ENCODE measurements around the gene P2RX3. TPM values are rescaled to one million over a fixed set of nuclear protein-coding genes. Genes with fewer than 3 reads are reported as not detected.
"Not testable (repeated sequence)": the region's sequence is repeated elsewhere in the genome, so short reads cannot be mapped to it uniquely, and the experiment has no call there.

The P2RX3 gene
- total RNA-seq, 1 donor from 2014 or later = not detected

DNA sequence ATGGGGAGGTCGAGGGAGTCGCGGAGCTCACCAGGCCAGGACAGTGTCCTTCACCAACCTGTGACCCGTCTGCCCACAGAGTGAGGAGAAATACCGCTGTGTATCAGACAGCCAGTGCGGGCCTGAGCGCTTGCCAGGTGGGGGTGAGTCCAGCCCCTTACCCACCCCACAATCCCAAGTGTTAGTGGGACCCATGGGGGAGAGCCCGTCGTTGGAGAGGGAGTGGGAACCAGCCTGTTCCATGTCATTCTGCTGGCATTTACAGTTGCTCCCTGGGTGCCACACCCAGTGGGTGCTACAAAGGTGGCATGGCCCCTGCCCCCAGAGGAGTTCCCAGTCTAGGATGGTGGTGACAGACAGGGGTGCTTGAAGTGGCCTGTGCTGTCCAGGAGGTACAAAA, 9.2 kb downstream of the P2RX3 start:
- intact Hi-C loops (cut with micrococcal nuclease) = loop anchor here (5.0 kb wide), 1 partner anchor 1440 kb away; no protein-coding TSS in a partner anchor

DNA sequence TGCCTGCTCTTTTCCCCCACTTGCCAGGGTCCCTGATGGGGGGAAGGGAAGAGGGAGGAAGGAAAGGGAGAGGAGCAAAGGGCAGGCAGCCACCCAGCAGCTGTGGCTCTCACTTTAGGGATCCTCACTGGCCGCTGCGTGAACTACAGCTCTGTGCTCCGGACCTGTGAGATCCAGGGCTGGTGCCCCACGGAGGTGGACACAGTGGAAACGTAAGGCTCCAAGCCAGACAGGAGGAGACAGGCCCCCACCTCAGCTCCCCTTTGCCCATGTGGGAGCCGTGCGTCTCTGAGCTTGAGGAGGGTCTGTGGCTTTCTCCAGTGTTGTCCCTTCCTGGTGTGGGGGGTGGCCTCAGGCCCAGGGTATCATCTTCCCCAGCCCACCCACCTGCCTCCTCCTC, 9.9 kb downstream of the P2RX3 start:
- intact Hi-C loops (cut with micrococcal nuclease) = loop anchor here (5.0 kb wide), 1 partner anchor 1439 kb away; no protein-coding TSS in a partner anchor

DNA sequence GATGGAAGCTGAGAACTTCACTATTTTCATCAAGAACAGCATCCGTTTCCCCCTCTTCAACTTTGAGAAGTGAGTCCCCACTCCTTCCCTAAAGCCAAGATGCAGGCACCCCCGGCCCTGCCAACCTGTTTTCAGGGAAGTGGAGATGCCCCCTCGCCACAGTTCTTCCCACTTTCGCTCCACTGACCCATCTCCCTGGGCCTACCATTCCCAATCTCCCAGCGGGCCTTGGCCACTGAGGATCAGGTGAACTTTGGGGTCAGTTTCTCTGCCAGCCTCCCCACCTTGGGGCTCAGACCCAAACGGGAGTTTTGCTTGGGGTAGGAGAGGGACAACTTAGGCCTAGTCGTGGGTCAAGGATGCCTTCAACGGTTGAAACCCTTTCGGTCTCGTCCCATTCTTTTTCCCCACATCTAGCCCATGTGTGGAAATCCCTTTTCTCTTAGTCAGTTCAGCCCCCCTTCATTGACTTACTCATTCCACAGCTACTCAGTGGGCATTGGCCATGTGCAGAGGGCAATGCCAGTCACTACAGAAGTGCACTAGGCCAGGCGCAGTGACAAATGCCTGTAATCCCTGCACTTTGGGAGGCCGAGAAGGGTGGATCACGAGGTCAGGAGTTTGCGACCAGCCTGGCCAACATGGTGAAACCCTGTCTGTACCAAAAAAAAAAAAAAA, 10.6 kb downstream of the P2RX3 start:
- intact Hi-C loops (cut with micrococcal nuclease) = loop anchor here (5.0 kb wide), 1 partner anchor 1439 kb away; no protein-coding TSS in a partner anchor

DNA sequence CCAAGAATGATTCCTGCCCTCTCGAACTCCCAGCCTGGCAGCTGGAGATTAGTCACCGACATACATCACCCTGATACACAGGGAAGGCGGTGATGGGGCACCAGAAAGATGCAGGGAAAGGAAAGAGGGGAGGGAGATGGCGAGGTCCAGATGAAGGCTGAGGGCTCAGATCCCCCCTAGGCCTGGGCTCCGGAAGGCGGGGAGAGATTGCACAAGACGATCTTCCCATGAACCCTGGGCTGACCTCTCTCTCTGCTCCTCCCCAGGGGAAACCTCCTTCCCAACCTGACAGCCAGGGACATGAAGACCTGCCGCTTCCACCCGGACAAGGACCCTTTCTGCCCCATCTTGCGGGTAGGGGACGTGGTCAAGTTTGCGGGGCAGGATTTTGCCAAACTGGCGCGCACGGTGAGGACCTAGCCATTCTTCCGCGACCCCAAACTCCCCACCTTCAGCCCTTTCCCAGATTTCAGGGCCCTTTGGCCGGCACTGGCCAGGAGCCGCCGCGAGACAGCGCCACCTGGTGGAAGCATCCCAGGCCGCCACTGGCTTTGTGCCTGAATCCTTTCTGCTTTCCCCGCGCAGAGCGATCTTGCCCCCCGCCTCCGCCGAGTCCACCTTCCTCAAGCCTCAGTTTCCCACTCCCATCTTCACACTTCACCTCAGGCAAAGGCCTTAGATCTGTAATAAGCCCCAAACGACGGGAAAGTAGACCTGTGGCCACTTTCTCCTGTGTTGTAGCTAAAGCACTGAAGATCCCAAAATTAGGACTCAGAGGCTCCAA, 11.5 kb downstream of the P2RX3 start:
- intact Hi-C loops (cut with micrococcal nuclease) = loop anchor here (5.0 kb wide), 2 partner anchors 507 to 1438 kb away; no protein-coding TSS in a partner anchor

DNA sequence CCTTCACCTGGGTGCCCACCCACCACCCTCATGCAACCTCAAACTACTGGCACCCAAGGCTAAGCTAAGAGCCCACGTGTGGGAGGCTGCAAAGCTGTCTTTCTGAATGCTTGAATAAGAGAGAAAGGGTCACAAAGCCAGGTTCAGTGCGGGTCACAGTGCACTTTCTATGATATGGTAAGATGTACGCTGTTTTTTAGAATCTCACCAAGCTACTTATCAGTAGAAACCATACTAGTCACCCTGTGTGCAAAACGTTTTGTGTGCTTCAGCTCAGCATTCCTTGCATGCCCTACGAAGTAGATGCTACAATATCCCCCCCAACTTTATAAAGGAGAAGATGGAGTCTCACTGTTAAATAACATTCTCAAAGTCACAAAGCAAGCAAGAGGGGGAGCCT, 14.9 kb downstream of the P2RX3 start:
- intact Hi-C loops (cut with micrococcal nuclease) = loop anchor here (5.0 kb wide), 1 partner anchor 511 kb away; no protein-coding TSS in a partner anchor

DNA sequence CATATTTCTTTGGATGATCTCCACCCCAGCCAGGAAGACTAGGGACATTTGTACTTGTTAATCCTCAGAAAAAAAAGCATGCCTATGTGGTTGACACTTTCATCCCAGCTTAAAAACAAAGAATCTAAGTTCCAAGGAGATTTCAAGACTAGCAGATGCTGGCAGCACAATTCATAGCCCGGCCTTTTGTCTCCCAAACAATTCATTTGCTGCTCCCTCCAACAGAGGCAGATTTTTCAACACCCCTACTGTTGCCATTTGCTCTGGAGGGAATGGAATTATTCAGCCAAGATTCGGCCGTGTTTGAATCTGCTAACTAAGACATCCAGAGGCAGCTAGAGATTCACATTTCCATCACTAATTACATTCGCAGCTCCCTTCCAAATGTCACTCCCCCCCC, 15.3 kb downstream of the P2RX3 start:
- intact Hi-C loops (cut with micrococcal nuclease) = loop anchor here (5.0 kb wide), 1 partner anchor 511 kb away; no protein-coding TSS in a partner anchor

DNA sequence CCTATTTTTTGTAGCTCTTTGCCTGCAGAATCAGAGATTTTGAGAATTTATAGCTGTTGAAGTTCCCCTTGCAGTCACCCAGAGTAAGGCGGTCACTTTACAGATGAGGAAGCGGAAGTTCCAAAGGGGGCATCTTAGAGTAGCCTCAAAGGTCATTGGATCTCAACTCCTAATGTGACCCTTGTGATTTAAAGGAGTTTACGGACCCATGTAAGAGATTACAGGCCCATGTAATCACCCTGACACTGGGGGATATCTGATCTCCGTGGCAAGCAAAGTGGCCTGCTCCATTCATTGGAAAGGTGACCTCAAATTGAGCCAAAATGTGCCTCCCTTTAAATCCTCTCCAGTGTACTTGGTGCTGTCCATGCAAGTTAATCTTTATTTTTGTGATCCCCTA, 15.7 kb downstream of the P2RX3 start:
- intact Hi-C loops (cut with micrococcal nuclease) = loop anchor here (5.0 kb wide), 1 partner anchor 512 kb away; no protein-coding TSS in a partner anchor

DNA sequence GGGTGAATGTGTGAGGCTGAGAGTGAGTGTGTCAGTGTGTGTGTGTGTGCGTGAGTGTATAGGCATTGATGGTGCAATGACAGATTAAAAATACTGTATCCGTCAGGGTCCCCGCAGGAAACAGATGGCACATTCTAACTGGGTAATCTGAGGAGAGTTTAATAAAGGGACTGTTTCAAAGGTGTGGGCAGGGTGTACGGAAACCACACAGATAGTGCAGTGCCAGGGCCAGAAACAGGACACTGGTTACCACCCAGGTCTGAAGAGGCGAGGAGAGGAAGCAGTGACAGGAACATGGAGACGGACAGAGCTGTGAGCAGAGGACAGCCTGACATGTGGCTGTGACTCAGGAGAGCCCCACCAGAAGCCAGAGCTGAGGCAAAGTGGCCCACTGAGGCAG, 16.5 kb downstream of the P2RX3 start:
- intact Hi-C loops (cut with micrococcal nuclease) = loop anchor here (5.0 kb wide), 1 partner anchor 512 kb away; no protein-coding TSS in a partner anchor

DNA sequence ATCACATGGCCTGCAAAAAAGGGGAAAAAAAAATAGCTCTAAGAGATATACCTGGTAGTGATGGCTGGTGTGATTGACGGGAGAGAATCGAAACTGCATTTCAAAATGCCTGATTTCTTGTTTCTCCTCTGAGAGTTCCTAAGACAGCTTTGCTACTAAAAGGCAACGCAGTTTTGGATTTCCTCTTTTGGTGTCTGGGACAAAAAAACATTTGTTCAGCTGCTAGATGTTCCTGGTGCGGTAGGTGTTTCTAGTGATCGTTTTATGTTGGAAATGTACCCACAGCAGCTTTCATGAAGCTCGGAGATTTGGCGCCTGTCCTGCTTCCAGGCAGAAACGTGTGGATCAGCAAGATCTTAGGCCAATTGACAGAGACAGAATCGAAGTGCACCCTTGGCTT, 18.1 kb downstream of the P2RX3 start:
- intact Hi-C loops (cut with micrococcal nuclease) = no loop called here

DNA sequence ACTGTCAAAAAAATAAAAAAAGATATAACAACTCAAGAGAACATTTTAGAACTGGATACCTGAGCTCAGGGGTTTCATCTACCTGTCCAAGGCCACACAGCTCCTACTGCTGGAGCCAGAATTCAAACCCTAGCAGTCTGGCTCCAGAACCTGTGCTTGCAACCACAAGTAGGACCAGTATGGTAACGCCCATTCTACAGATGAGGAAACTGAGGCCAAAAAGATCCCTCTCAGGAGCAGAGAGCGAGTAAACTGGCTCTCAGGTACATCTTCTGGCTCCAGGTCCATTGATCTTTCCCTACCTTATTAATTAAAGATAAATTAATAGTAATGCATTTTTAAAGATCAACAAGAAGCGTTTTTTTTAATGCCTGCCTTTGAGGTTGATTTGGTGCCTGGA, 19.2 kb downstream of the P2RX3 start:
- intact Hi-C loops (cut with micrococcal nuclease) = no loop called here

DNA sequence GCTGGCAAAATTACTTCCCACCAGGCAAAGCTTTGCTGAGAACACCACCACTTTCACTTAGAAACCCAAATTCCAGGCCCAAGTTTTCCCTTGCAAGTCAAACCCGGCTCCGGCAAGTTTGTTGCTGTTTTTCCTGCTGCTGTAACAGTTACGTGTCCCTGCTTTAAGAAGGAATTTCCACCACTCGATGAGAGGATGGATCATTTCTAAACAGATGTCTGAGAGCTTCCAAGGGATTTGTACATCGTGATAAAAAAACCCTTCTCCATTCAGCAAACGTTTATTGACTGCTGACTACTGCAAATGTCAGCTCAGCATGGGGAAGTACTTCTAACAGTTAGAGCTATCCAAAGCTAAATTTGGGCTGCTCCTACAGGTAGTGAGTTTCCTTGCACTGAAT, 19.7 kb downstream of the P2RX3 start:
- intact Hi-C loops (cut with micrococcal nuclease) = no loop called here

DNA sequence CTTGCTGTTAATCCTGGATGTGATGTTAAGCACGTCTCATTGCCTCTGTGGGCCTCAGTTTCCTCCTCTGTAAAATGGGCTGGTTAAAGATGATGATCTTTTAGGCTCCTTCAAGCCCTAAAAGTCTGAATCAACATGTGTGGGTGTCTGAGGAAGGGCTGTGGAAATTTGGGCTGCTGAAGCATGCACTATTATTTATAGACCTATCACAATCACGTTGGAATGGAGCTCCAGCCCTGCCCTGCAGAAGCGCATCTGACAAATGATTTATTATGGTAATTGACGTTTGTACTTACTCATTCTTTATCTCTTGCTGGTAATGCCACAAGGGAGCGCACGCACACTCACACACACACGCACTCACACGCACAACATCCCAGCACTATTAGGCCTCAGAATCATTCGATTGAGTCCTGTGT, 20.4 kb downstream of the P2RX3 start:
- intact Hi-C loops (cut with micrococcal nuclease) = no loop called here

DNA sequence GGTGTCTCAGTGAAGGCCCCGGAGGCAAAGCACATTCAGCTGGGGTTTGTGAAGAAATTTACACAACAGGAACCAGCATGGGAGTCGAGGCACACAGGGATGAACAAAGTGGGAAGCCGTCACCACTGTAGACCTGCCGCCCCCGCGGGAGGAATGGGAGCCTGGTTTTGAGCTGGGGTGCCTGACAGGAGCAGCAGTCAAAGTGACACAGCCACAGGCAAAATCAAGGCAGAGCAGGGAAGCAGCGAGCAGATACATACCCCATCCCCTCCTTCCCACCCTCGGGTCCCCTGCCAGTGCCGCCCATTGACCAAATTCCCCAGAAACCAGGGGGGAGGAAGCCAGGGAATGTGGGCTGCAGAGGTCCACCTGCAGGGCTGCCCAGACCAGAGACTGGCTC, 20.8 kb downstream of the P2RX3 start:
- intact Hi-C loops (cut with micrococcal nuclease) = no loop called here

DNA sequence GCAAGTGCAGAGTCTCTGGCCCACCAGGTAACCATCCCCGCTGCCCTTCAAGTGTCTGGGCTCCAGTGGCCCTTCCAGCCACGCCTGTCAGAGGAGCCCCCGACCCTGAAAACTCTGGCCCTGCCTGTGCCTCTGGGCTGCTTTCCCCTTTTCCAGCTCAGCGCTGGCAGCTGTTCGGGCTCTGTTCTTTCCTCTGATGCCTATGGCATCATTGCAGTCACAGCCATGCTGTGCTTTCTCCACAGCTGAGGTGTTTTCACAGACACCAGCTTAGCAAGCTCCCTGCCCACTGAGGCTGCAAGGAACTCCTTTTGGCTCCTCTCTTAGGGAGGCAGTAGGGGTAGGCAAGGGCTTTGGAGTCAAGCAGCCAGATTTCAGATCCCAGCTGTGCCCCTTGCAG, 21.2 kb downstream of the P2RX3 start:
- intact Hi-C loops (cut with micrococcal nuclease) = no loop called here

DNA sequence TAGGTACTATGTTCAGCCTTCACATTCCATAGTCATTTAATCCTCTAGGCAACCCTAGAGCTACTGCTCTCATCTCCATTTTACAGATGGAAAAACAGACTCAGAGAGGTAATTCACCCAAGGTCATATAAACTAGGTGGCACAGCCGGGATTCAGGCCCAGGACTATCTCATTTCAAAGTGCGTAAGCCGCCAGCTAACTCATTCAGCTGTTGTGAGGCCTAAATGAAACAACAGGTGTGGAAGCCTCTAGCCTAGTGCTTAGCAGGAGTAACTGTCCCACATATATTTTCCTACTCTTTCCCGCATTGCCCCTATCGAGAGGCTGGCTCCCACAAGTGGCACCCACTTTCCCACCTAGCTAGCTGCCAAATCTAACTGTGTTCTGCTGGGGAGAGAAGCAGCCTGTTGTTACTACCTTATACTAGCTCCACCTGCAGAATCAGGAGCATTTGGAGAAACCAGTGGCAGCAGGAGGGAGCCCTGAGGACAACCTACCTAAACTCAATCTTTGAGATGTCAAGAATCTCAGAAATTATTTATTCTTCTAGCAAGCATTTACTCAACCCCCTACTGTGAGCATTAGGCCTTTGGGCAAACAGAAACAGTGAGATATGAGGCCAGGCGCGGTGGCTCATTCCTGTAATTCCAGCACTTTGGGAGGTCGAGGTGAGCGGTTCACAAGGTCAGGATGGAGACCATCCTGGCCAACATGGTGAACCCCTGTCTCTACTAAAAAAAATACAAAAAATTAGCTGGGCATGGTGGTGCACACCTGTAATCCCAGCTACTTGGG, 21.9 kb downstream of the P2RX3 start:
- intact Hi-C loops (cut with micrococcal nuclease) = no loop called here

DNA sequence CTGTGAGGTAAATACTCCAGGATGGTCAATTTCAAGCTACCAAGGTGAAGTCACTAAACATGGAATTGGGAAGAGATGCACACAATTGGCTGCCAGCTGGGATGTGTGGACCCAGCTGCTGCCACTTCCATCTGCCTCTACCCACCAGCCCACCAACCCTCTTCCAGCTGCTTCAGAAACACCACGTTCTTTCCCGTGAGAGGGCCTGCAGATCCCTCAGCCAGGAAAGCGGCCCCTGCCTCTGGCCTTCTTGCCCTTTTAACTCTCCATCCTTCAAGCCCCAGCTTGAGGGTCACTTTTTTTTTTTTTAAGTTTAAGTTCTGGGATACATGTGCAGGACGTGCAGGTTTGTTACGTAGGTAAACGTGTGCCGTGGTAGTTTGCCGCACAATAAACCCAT, 22.8 kb downstream of the P2RX3 start:
- intact Hi-C loops (cut with micrococcal nuclease) = no loop called here

DNA sequence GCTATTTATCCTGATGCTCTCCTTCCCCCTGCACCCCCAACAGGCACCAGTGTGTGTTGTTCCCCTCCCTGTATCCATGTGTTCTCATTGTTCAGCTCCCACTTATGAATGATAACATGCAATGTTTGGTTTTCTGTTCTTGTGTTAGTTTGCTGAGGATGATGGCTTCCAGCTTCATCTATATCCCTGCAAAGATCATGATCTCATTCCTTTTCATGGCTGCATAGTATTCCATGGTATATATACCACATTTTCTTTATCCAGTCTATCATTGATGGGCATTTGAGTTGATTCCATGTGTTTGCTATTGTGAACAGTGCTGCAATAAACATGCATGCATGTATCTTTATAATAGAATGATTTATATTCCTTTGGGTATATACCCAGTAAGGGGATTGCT, 23.3 kb downstream of the P2RX3 start:
- intact Hi-C loops (cut with micrococcal nuclease) = not testable (repeated sequence)

DNA sequence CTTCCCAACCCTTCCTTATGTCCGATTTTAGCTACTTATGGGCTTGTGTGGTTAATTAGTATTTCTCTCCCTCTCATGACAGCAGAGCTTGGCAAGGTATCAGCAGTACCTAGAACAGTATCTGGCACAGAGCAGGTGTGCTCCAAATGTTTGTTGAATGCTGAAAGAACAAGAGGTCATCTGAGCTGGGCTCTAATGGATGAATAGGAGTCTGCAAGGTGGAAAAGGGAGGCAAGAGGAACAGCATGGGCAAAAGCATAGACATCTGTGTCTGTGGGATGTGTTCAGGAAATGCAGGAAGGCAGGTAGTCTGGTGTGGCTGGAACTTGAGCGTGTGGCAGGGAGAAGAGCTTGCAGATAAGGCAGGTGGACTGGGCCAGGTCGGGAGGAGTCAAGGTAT, 23.8 kb downstream of the P2RX3 start:
- intact Hi-C loops (cut with micrococcal nuclease) = no loop called here

DNA sequence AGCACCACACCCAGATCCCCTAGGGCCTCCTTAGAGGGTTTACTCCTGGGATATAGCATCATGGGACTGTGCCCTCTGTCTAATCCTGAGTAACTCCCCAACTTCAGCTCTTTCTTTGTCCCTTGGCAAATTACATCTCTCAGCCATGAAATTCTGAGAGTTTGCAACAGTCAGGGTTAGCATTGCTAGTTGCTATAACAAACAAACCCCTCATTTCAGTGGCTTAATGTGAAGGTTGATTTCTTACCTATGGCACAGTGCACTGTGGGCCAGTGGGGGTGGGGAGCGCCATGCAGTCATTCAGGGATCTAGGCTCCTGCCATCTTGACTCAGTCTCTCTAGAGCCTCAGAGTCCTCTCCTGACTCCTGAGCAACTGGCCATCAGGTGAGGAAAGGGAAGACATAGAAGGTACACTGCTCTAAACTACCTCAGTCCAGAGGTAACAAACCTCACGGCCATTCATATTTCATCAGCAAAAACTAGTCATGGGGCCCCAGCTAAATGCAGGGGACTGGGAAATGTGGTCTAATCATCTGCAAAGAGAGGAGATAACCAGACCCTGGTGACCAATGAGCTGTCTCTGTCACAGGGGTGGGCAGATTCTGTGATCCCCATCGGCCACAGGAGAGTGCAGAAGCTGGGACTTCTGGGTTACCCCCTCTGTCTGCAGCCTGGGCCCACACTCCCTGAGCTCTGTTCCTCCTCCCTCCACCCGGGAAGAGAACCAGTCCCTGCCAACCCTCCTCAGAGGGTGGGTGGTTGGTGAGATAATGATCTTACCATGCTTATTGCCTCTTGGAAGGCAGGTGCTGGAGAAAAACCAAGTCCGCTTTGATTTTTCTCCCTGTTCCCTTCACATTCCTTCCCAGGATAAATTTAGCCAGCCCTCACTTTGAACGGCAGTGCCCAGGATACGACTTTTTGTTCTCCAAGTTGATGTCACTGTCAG, 25.3 kb downstream of the P2RX3 start:
- intact Hi-C loops (cut with micrococcal nuclease) = no loop called here

DNA sequence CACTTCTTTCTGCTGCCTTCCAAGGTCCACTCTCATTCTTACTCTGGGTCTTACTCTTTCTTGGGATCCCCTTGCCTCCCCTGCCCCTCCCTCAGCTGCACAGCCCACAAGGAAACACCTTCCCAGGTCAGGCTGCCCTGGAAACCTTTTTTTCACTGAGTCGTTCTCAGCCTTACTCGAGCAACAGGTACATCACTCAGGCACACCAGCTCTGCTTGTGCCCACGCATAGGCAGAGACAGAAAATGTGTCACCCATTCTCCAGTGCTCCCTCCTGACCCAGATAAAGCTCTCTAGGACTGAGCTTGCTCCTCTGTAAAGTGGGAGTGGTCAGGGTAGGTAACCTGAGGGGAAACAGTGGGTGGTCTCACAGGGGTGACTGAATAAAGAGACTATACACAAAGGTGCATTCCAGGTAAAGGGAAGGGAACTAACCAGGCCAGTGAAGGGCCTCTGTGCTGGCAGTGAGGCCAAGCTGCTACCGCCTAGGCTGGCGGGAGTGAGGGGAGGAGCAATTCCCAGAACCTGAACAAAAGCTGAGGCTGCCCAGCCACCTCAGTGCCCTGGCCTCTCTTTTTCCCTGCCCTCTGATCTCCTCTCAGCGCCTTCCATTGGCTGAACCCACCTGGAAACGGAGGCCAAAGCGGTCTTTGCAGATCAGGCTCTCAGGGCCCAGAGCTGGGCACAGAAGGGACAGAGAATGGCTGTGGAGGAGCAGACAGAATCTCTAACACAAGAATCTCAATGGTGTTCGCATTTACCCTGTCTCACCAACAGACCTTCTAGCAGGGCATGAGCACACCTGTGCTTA, 26.9 kb downstream of the P2RX3 start:
- intact Hi-C loops (cut with micrococcal nuclease) = no loop called here
